Neural cell (in vitro differentiated cells): ENCODE results near the gene DHRS1. TPM values are rescaled to one million over a fixed set of nuclear protein-coding genes. Genes with fewer than 3 reads are reported as not detected.

ENCODE experiments used
- H2AFZ ChIP-seq: fragments of 200-600, 300-800 bp; sonication (generic), shearing (Covaris generic); 2 replicates; pipeline ENCODE4 v1.6.0; 2014; ENCODE audit warnings: low read depth, mild to moderate bottlenecking, antibody characterized with exemption, low read length, moderate library complexity
- H3F3A ChIP-seq: fragments of 200-600 bp; shearing (Covaris generic); 2 replicates; pipeline ENCODE4 v1.6.1; 2016; ENCODE audit warnings: mild to moderate bottlenecking, moderate library complexity, mixed read lengths, antibody characterized with exemption, low read length; ENCODE audit not compliant: insufficient read depth, poor library complexity, severe bottlenecking
- H3K27ac ChIP-seq: fragments of 200-600, 300-800 bp; sonication (generic), shearing (Covaris generic); 2 replicates; pipeline ENCODE4 v1.5.1; 2014; ENCODE audit warnings: mild to moderate bottlenecking, low read length, moderate library complexity
- H3K27me3 ChIP-seq: fragments of 300-800, 200-600 bp; sonication (generic), shearing (Covaris generic); 2 replicates; pipeline ENCODE4 v1.6.0; 2014; ENCODE audit warnings: mild to moderate bottlenecking, low read depth, low read length, moderate library complexity; ENCODE audit not compliant: insufficient read depth
- H3K36me3 ChIP-seq: fragments of 300-800, 200-600 bp; sonication (generic), shearing (Covaris generic); 2 replicates; pipeline ENCODE4 v1.5.1; 2014; ENCODE audit warnings: mild to moderate bottlenecking, antibody characterized with exemption, low read length, moderate library complexity; ENCODE audit not compliant: insufficient read depth
- H3K4me2 ChIP-seq: fragments of 300-800, 200-600 bp; sonication (generic), shearing (Covaris generic); 2 replicates; pipeline ENCODE4 v1.6.0; 2014; ENCODE audit warnings: mild to moderate bottlenecking, low read length
- H3K4me3 ChIP-seq: fragments of 300-800, 200-600 bp; sonication (generic), shearing (Covaris generic); 2 replicates; pipeline ENCODE4 v1.5.1; 2014; ENCODE audit warnings: mild to moderate bottlenecking, low read length, moderate library complexity
- H3K79me2 ChIP-seq: fragments of 200-600 bp; shearing (Covaris generic); replicated peaks from 2 replicates; pipeline ENCODE4 v1.6.0; 2014; ENCODE audit warnings: mild to moderate bottlenecking, low read length, moderate library complexity; ENCODE audit not compliant: insufficient read depth
- H3K9ac ChIP-seq: fragments of 300-800, 200-600 bp; sonication (generic), shearing (Covaris generic); 2 replicates; pipeline ENCODE4 v1.6.1; 2016; ENCODE audit warnings: mild to moderate bottlenecking, low read length, mixed read lengths
- H3K9me2 ChIP-seq: fragments of 200-600 bp; shearing (Covaris generic); 2 replicates; pipeline ENCODE4 v1.6.1; 2016; ENCODE audit warnings: mild to moderate bottlenecking, low read length, mixed read lengths; ENCODE audit not compliant: insufficient read depth
- H3K9me3 ChIP-seq: fragments of 200-600, 300-800 bp; sonication (generic), shearing (Covaris generic); 2 replicates; pipeline ENCODE4 v1.6.1; 2016; ENCODE audit warnings: mild to moderate bottlenecking, mixed run types, low read length, moderate library complexity, mixed read lengths
- H4K20me1 ChIP-seq: fragments of 200-600 bp; shearing (Covaris generic); 2 replicates; pipeline ENCODE4 v1.6.1; 2016; ENCODE audit warnings: mild to moderate bottlenecking, mixed run types; ENCODE audit not compliant: insufficient read depth
- EP300 ChIP-seq: fragments of 450-650 bp; conservative IDR thresholded peaks from 2 replicates; pipeline ENCODE4 v1.6.1; 2014; ENCODE audit warnings: antibody characterized with exemption, mild to moderate bottlenecking, moderate library complexity; ENCODE audit not compliant: poor library complexity, severe bottlenecking
- EZH2 ChIP-seq: fragments of 200-600, 300-800 bp; shearing (Covaris generic), sonication (generic); IDR thresholded peaks from 2 replicates; pipeline ENCODE4 v1.6.1; 2014; ENCODE audit warnings: antibody characterized with exemption, low read length, borderline replicate concordance, mild to moderate bottlenecking; ENCODE audit not compliant: insufficient read depth, poor library complexity, severe bottlenecking
- MXI1 ChIP-seq: fragments of 450-650 bp; conservative IDR thresholded peaks from 2 replicates; pipeline ENCODE4 v1.6.1; 2014; ENCODE audit warnings: antibody characterized with exemption, mild to moderate bottlenecking; ENCODE audit not compliant: poor library complexity, severe bottlenecking
- POLR2AphosphoS5 ChIP-seq: IDR thresholded peaks from 2 replicates; pipeline ENCODE4 v1.6.1; 2012
- RAD21 ChIP-seq: fragments of 450-650 bp; conservative IDR thresholded peaks from 2 replicates; pipeline ENCODE4 v1.6.1; 2014; ENCODE audit warnings: antibody characterized with exemption, mild to moderate bottlenecking, moderate library complexity
- SMC3 ChIP-seq: fragments of 450-650 bp; conservative IDR thresholded peaks from 2 replicates; pipeline ENCODE4 v1.6.1; 2014; ENCODE audit warnings: antibody characterized with exemption, mild to moderate bottlenecking, moderate library complexity; ENCODE audit not compliant: poor library complexity
- TAF1 ChIP-seq: IDR thresholded peaks from 2 replicates; pipeline ENCODE4 v1.6.1; 2012; ENCODE audit warnings: low read depth
- polyA plus RNA-seq: library from polyadenylated mRNA; depleted of rRNA; stranded (reverse); fragments of >200 nt; gene quantifications from 2 replicates; pipeline ENCODE4 v1.2.3, GENCODE V29; 2014
- TF ChIP-seq, protein P1 (sequence below): fragments of 450-650 bp; IDR thresholded peaks from 2 replicates; pipeline ENCODE4 v1.5.1; 2014; ENCODE audit warnings: antibody characterized with exemption, mild to moderate bottlenecking, moderate library complexity; ENCODE audit not compliant: poor library complexity, severe bottlenecking
- TF ChIP-seq, protein P2 (sequence below): IDR thresholded peaks from 2 replicates; pipeline ENCODE4 v1.6.1; 2012; ENCODE audit warnings: borderline replicate concordance

DHRS1 gene
- polyA plus RNA-seq, 1 donor from 2014 or later, result 6.9 TPM

DNA sequence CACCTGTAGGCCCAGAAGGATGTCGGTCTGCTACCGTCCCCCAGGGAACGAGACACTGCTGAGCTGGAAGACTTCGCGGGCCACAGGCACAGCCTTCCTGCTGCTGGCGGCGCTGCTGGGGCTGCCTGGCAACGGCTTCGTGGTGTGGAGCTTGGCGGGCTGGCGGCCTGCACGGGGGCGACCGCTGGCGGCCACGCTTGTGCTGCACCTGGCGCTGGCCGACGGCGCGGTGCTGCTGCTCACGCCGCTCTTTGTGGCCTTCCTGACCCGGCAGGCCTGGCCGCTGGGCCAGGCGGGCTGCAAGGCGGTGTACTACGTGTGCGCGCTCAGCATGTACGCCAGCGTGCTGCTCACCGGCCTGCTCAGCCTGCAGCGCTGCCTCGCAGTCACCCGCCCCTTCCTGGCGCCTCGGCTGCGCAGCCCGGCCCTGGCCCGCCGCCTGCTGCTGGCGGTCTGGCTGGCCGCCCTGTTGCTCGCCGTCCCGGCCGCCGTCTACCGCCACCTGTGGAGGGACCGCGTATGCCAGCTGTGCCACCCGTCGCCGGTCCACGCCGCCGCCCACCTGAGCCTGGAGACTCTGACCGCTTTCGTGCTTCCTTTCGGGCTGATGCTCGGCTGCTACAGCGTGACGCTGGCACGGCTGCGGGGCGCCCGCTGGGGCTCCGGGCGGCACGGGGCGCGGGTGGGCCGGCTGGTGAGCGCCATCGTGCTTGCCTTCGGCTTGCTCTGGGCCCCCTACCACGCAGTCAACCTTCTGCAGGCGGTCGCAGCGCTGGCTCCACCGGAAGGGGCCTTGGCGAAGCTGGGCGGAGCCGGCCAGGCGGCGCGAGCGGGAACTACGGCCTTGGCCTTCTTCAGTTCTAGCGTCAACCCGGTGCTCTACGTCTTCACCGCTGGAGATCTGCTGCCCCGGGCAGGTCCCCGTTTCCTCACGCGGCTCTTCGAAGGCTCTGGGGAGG lies 11.3 kb upstream of the DHRS1 start, which contains the start of gene LTB4R:
Gene LTB4R (plus strand): TSS at position 857 of the 959 bp plus-strand sequence. CDS start 4,150 bp downstream, outside the sequence.
- no peak within 1 kb of the TSS for H2AFZ ChIP-seq
- H3F3A ChIP-seq, result no peaks in the 10 kb centered on the region
- H4K20me1 ChIP-seq, result no peaks in the 10 kb centered on the region
- no peak within 1 kb of the TSS for H3K27ac ChIP-seq
- H3K9ac ChIP-seq, result no peak within 1 kb of the TSS
- no peaks in the 10 kb centered on the region for H3K79me2 ChIP-seq
- H3K9me3 ChIP-seq, result no peaks in the 10 kb centered on the region
- TF ChIP-seq, protein P1, sequence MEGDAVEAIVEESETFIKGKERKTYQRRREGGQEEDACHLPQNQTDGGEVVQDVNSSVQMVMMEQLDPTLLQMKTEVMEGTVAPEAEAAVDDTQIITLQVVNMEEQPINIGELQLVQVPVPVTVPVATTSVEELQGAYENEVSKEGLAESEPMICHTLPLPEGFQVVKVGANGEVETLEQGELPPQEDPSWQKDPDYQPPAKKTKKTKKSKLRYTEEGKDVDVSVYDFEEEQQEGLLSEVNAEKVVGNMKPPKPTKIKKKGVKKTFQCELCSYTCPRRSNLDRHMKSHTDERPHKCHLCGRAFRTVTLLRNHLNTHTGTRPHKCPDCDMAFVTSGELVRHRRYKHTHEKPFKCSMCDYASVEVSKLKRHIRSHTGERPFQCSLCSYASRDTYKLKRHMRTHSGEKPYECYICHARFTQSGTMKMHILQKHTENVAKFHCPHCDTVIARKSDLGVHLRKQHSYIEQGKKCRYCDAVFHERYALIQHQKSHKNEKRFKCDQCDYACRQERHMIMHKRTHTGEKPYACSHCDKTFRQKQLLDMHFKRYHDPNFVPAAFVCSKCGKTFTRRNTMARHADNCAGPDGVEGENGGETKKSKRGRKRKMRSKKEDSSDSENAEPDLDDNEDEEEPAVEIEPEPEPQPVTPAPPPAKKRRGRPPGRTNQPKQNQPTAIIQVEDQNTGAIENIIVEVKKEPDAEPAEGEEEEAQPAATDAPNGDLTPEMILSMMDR, result no peak
- TF ChIP-seq TAF1, result no peak
- TF ChIP-seq, protein P2, sequence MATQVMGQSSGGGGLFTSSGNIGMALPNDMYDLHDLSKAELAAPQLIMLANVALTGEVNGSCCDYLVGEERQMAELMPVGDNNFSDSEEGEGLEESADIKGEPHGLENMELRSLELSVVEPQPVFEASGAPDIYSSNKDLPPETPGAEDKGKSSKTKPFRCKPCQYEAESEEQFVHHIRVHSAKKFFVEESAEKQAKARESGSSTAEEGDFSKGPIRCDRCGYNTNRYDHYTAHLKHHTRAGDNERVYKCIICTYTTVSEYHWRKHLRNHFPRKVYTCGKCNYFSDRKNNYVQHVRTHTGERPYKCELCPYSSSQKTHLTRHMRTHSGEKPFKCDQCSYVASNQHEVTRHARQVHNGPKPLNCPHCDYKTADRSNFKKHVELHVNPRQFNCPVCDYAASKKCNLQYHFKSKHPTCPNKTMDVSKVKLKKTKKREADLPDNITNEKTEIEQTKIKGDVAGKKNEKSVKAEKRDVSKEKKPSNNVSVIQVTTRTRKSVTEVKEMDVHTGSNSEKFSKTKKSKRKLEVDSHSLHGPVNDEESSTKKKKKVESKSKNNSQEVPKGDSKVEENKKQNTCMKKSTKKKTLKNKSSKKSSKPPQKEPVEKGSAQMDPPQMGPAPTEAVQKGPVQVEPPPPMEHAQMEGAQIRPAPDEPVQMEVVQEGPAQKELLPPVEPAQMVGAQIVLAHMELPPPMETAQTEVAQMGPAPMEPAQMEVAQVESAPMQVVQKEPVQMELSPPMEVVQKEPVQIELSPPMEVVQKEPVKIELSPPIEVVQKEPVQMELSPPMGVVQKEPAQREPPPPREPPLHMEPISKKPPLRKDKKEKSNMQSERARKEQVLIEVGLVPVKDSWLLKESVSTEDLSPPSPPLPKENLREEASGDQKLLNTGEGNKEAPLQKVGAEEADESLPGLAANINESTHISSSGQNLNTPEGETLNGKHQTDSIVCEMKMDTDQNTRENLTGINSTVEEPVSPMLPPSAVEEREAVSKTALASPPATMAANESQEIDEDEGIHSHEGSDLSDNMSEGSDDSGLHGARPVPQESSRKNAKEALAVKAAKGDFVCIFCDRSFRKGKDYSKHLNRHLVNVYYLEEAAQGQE, result no peak
- no peak for TF ChIP-seq RAD21
- no peak for TF ChIP-seq POLR2AphosphoS5
- no peak for TF ChIP-seq EZH2
- no peak for TF ChIP-seq MXI1
- no peak for TF ChIP-seq SMC3
- no peak for TF ChIP-seq EP300
- H3K9me2 ChIP-seq, result no peaks in the 10 kb centered on the region
- H3K27me3 ChIP-seq, result no peaks in the 10 kb centered on the region
- no peaks in the 10 kb centered on the region for H3K36me3 ChIP-seq
- H3K4me3 ChIP-seq, result no peak within 1 kb of the TSS
- no peak within 1 kb of the TSS for H3K4me2 ChIP-seq

DNA sequence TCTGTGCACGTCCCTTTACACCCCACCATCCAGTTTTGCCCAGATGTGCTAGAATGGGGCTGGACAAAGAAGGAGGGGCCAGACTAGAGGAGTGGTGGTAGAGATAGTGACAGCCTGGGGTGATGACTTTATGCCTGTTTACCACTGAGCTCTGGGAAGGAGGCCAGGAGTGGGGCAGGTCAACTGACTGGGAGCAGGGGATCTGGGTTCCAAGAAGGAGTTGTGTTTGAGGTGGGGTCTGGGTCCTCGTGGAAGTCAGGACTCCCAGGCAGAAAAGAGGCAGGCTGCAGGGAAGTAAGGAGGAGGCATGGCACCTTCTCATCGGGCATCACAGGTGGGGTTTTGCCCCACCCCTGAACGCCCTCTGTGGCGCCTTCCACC lies 10.7 kb upstream of the DHRS1 start:
- Histone ChIP-seq H3K27me3 (no peaks in the 10 kb centered on the region), H3K9me2 (no peaks in the 10 kb centered on the region), H3F3A (no peaks in the 10 kb centered on the region), H3K27ac (no peak overlapping the region), H3K9me3 (no peaks in the 10 kb centered on the region), H3K79me2 (no peaks in the 10 kb centered on the region), H3K36me3 (no peaks in the 10 kb centered on the region), H3K4me2 (no peak overlapping the region), H4K20me1 (no peaks in the 10 kb centered on the region), H2AFZ (no peak overlapping the region), H3K9ac (no peak overlapping the region), H3K4me3 (no peak overlapping the region)
- TF ChIP-seq EP300 (no peak), TAF1 (no peak), EZH2 (no peak), POLR2AphosphoS5 (no peak), MXI1 (no peak)
